ENCODE data around the gene SLC47A2. TPM values are rescaled to one million over a fixed set of nuclear protein-coding genes. Genes with fewer than 3 reads are reported as not detected.

SLC47A2 gene
- total RNA-seq, 1 donor from 2014 or later = not detected

GRCh38 chr17:19740933-19741332 lies 24.5 kb upstream of the SLC47A2 start:
- ChIA-PET POLR2A (no interaction called here), CTCF (no interaction called here)
- Mint-ChIP-seq H3K4me3 (no peak overlapping the region), H3K36me3 (ENCODE audit: low read depth) (no peaks in the 10 kb centered on the region), H3K27me3 (no peaks in the 10 kb centered on the region), H3K9me3 (no peaks in the 10 kb centered on the region), H3K27ac (no peak overlapping the region), H3K4me1 (peaks cover 6% of the 10 kb centered on the region)
- ATAC-seq (ENCODE audit: low read depth) (no peak), DNase-seq (no peak)
- TF ChIP-seq CTCF (IDR thresholded peaks at IDR 0.05) = no peak
- intact Hi-C loops (cut with micrococcal nuclease) = no loop called here

GRCh38 chr17:19739241-19740201 lies 23.1 kb upstream of the SLC47A2 start:
- POLR2A ChIA-PET = no interaction called here
- Mint-ChIP-seq H3K36me3 (ENCODE audit: low read depth) (no peaks in the 10 kb centered on the region), H3K4me1 (no peaks in the 10 kb centered on the region), H3K27ac (no peak overlapping the region), H3K9me3 (no peaks in the 10 kb centered on the region), H3K4me3 (no peak overlapping the region), H3K27me3 (no peaks in the 10 kb centered on the region)
- CTCF ChIA-PET = no interaction called here
- intact Hi-C loops (cut with micrococcal nuclease) = no loop called here
- no peak for TF ChIP-seq CTCF (IDR thresholded peaks at IDR 0.05)
- ATAC-seq (ENCODE audit: low read depth) (no peak), DNase-seq (no peak)

GRCh38 chr17:19738757-19739156 lies 22.4 kb upstream of the SLC47A2 start:
- no peaks in the 10 kb centered on the region for H3K27me3 Mint-ChIP-seq
- POLR2A ChIA-PET = no interaction called here
- no peak for ATAC-seq (ENCODE audit: low read depth)
- intact Hi-C loops (cut with micrococcal nuclease) = no loop called here
- no peaks in the 10 kb centered on the region for H3K4me1 Mint-ChIP-seq
- H3K36me3 Mint-ChIP-seq (ENCODE audit: low read depth) = no peaks in the 10 kb centered on the region
- CTCF ChIA-PET = no interaction called here
- H3K4me3 Mint-ChIP-seq = no peak overlapping the region
- H3K27ac Mint-ChIP-seq = no peak overlapping the region
- DNase-seq = no peak
- no peak for TF ChIP-seq CTCF (IDR thresholded peaks at IDR 0.05)
- H3K9me3 Mint-ChIP-seq = no peaks in the 10 kb centered on the region

- Mint-ChIP-seq H3K4me3 (no peak overlapping the region), H3K27me3 (no peaks in the 10 kb centered on the region), H3K36me3 (ENCODE audit: low read depth) (no peaks in the 10 kb centered on the region), H3K9me3 (no peaks in the 10 kb centered on the region), H3K4me1 (no peaks in the 10 kb centered on the region), H3K27ac (no peak overlapping the region)
- ChIA-PET CTCF (no interaction called here), POLR2A (no interaction called here)
- no peak for ATAC-seq (ENCODE audit: low read depth)
- no peak for DNase-seq
- TF ChIP-seq CTCF (IDR thresholded peaks at IDR 0.05) = no peak
- intact Hi-C loops (cut with micrococcal nuclease) = no loop called here
Measured at GRCh38 chr17:19738073-19738449, 21.7 kb upstream of the SLC47A2 start.

GRCh38 chr17:19737305-19738072 lies 21.1 kb upstream of the SLC47A2 start:
- no peak for DNase-seq
- ChIA-PET POLR2A (no interaction called here), CTCF (no interaction called here)
- Mint-ChIP-seq H3K4me3 (no peak overlapping the region), H3K27me3 (no peaks in the 10 kb centered on the region), H3K4me1 (no peaks in the 10 kb centered on the region), H3K27ac (no peak overlapping the region), H3K9me3 (no peaks in the 10 kb centered on the region), H3K36me3 (ENCODE audit: low read depth) (no peaks in the 10 kb centered on the region)
- ATAC-seq (ENCODE audit: low read depth) = no peak
- no peak for TF ChIP-seq CTCF (IDR thresholded peaks at IDR 0.05)
- intact Hi-C loops (cut with micrococcal nuclease) = no loop called here

All from activated B cell treated with CpG ODN at 0.5 μM for 24 hours (primary cell).